Activated naive CD8-positive, alpha-beta T cell treated with anti-CD3 and anti-CD28 coated beads, Interleukin-2, amount 10 ng/mL, durations not matched to agents 7 days and 5 days (primary cell): Measurements from ENCODE around the gene ESYT2. TPM values are rescaled to one million over a fixed set of nuclear protein-coding genes. Genes with fewer than 3 reads are reported as not detected.

Experiments
- ATAC-seq: fragments of 150-1000 bp; cut with Tn5 transposase; one replicate; pipeline ENCODE4 v1.10.0; 2021; ENCODE audit warnings: low read depth, moderate library complexity
- POLR2A ChIA-PET: fragments of 350-600 bp; sonication (Branson Sonifier 250); formaldehyde crosslinking; loops from one replicate; lab custom pipeline; 2021; ENCODE audit warnings: antibody characterized with exemption; lab: Charles Lee
- DNase-seq: peaks from one replicate; pipeline ENCODE4 v3.0.0; 2021
- H3K27ac Mint-ChIP-seq: one replicate; pipeline ENCODE4 v1.8.0; 2022; ENCODE audit warnings: mild to moderate bottlenecking, mixed read lengths
- H3K27me3 Mint-ChIP-seq: one replicate; pipeline ENCODE4 v1.8.0; 2022; ENCODE audit warnings: mild to moderate bottlenecking, moderate library complexity, mixed read lengths
- H3K36me3 Mint-ChIP-seq: one replicate; pipeline ENCODE4 v1.8.0; 2021; ENCODE audit warnings: mild to moderate bottlenecking, mixed read lengths
- H3K4me1 Mint-ChIP-seq: one replicate; pipeline ENCODE4 v1.8.0; 2021; ENCODE audit warnings: mixed read lengths
- H3K4me3 Mint-ChIP-seq: one replicate; pipeline ENCODE4 v1.8.0; 2022; ENCODE audit warnings: mild to moderate bottlenecking, moderate library complexity, mixed read lengths
- H3K9me3 Mint-ChIP-seq: one replicate; pipeline ENCODE4 v1.8.0; 2021; ENCODE audit warnings: mixed read lengths
- total RNA-seq, 2 experiments: library from RNA; stranded (reverse); gene quantifications; one replicate each; pipeline ENCODE4 v1.2.3, GENCODE V29; 2021

The ESYT2 gene
- total RNA-seq, 2 experiments from 2014 or later, result 93.9 to 94.2 TPM

- POLR2A ChIA-PET, result no interaction called here
- Mint-ChIP-seq H3K4me1 (peaks cover 25% of the 10 kb centered on the region), H3K36me3 (peaks cover 39% of the 10 kb centered on the region), H3K9me3 (peaks cover 5% of the 10 kb centered on the region), H3K4me3 (peak overlapping the region; percentile 7), H3K27ac (peak overlapping the region; percentile 81), H3K27me3 (no peaks in the 10 kb centered on the region)
- DNase-seq, result no peak
- no peak for ATAC-seq
Measured at GRCh38 chr7:158779061-158780000, 50.0 kb downstream of the ESYT2 start.

- no peak for ATAC-seq
- peaks cover 46% of the 10 kb centered on the region for H3K36me3 Mint-ChIP-seq
- H3K4me3 Mint-ChIP-seq, result no peak overlapping the region
- no peaks in the 10 kb centered on the region for H3K27me3 Mint-ChIP-seq
- no peak for DNase-seq
- peak overlapping the region; percentile 81 for H3K27ac Mint-ChIP-seq
- peaks cover 5% of the 10 kb centered on the region for H3K9me3 Mint-ChIP-seq
- POLR2A ChIA-PET, result no interaction called here
- H3K4me1 Mint-ChIP-seq, result peaks cover 25% of the 10 kb centered on the region
Measured at GRCh38 chr7:158778471-158778870, 50.8 kb downstream of the ESYT2 start.

- no peak overlapping the region for H3K4me3 Mint-ChIP-seq
- H3K27me3 Mint-ChIP-seq, result no peaks in the 10 kb centered on the region
Measured at GRCh38 chr7:158777793-158778192, 51.5 kb downstream of the ESYT2 start.

GRCh38 chr7:158776474-158776873 lies 52.8 kb downstream of the ESYT2 start:
- Mint-ChIP-seq H3K27me3 (no peaks in the 10 kb centered on the region), H3K27ac (no peak overlapping the region), H3K9me3 (peaks cover 5% of the 10 kb centered on the region), H3K4me3 (no peak overlapping the region), H3K4me1 (peaks cover 29% of the 10 kb centered on the region), H3K36me3 (peaks cover 60% of the 10 kb centered on the region)
- no peak for DNase-seq
- no peak for ATAC-seq
- POLR2A ChIA-PET, result no interaction called here

More at GRCh38 chr7:158777793-158778192, 51.5 kb downstream of the ESYT2 start:
- Mint-ChIP-seq H3K27ac (no peak overlapping the region), H3K36me3 (peaks cover 52% of the 10 kb centered on the region), H3K4me1 (peaks cover 28% of the 10 kb centered on the region), H3K9me3 (peaks cover 5% of the 10 kb centered on the region)
- ATAC-seq (no peak), DNase-seq (no peak)
- POLR2A ChIA-PET, result no interaction called here

- no peak overlapping the region for H3K4me3 Mint-ChIP-seq
- H3K27ac Mint-ChIP-seq, result no peak overlapping the region
- peaks cover 5% of the 10 kb centered on the region for H3K9me3 Mint-ChIP-seq
- H3K27me3 Mint-ChIP-seq, result no peaks in the 10 kb centered on the region
- peaks cover 60% of the 10 kb centered on the region for H3K36me3 Mint-ChIP-seq
- no peak for ATAC-seq
- POLR2A ChIA-PET, result no interaction called here
- DNase-seq, result no peak
- H3K4me1 Mint-ChIP-seq, result peaks cover 29% of the 10 kb centered on the region
Measured at GRCh38 chr7:158774952-158775351, 54.4 kb downstream of the ESYT2 start.

- peaks cover 49% of the 10 kb centered on the region for H3K36me3 Mint-ChIP-seq
- ATAC-seq, result no peak
- no peak for DNase-seq
- POLR2A ChIA-PET, result no interaction called here
- peaks cover 5% of the 10 kb centered on the region for H3K9me3 Mint-ChIP-seq
- peaks cover 17% of the 10 kb centered on the region for H3K4me1 Mint-ChIP-seq
- H3K27ac Mint-ChIP-seq, result no peak overlapping the region
- H3K4me3 Mint-ChIP-seq, result no peak overlapping the region
- no peaks in the 10 kb centered on the region for H3K27me3 Mint-ChIP-seq
Measured at GRCh38 chr7:158772916-158773315, 56.4 kb downstream of the ESYT2 start.

- Mint-ChIP-seq H3K4me3 (no peak overlapping the region), H3K9me3 (peaks cover 2% of the 10 kb centered on the region), H3K27me3 (no peaks in the 10 kb centered on the region), H3K27ac (peak overlapping the region; percentile 30), H3K36me3 (peaks cover 42% of the 10 kb centered on the region), H3K4me1 (peaks cover 26% of the 10 kb centered on the region)
- DNase-seq, result no peak
- ATAC-seq, result no peak
- POLR2A ChIA-PET, result no interaction called here
Measured at GRCh38 chr7:158771213-158771834, 58.0 kb downstream of the ESYT2 start.

- Mint-ChIP-seq H3K9me3 (no peaks in the 10 kb centered on the region), H3K4me3 (no peak overlapping the region), H3K36me3 (peaks cover 25% of the 10 kb centered on the region), H3K4me1 (peaks cover 16% of the 10 kb centered on the region), H3K27ac (no peak overlapping the region), H3K27me3 (no peaks in the 10 kb centered on the region)
- DNase-seq, result no peak
- POLR2A ChIA-PET, result no interaction called here
- ATAC-seq, result no peak
Measured at GRCh38 chr7:158767707-158768106, 61.6 kb downstream of the ESYT2 start.

- DNase-seq (no peak), ATAC-seq (no peak)
- Mint-ChIP-seq H3K4me3 (no peak overlapping the region), H3K27me3 (no peaks in the 10 kb centered on the region), H3K27ac (peak overlapping the region; percentile 19), H3K9me3 (no peaks in the 10 kb centered on the region), H3K36me3 (peaks cover 20% of the 10 kb centered on the region), H3K4me1 (peaks cover 15% of the 10 kb centered on the region)
- POLR2A ChIA-PET, result no interaction called here
Measured at GRCh38 chr7:158766570-158767281, 62.6 kb downstream of the ESYT2 start.

GRCh38 chr7:158765020-158765419 lies 64.3 kb downstream of the ESYT2 start:
- Mint-ChIP-seq H3K4me3 (no peak overlapping the region), H3K9me3 (no peaks in the 10 kb centered on the region), H3K4me1 (peaks cover 16% of the 10 kb centered on the region), H3K36me3 (peaks cover 29% of the 10 kb centered on the region), H3K27me3 (no peaks in the 10 kb centered on the region), H3K27ac (no peak overlapping the region)
- ATAC-seq (no peak), DNase-seq (no peak)
- POLR2A ChIA-PET, result no interaction called here

GRCh38 chr7:158763454-158764033 lies 65.8 kb downstream of the ESYT2 start:
- DNase-seq (no peak), ATAC-seq (no peak)
- peaks cover 38% of the 10 kb centered on the region for H3K36me3 Mint-ChIP-seq
- POLR2A ChIA-PET, result interaction anchor here (0.5 kb wide), 1 partner anchor 10 kb away, joined by 4 read pairs; no protein-coding TSS in a partner anchor
- H3K27me3 Mint-ChIP-seq, result no peaks in the 10 kb centered on the region
- peaks cover 14% of the 10 kb centered on the region for H3K4me1 Mint-ChIP-seq
- H3K4me3 Mint-ChIP-seq, result no peak overlapping the region
- no peaks in the 10 kb centered on the region for H3K9me3 Mint-ChIP-seq
- H3K27ac Mint-ChIP-seq, result no peak overlapping the region

- H3K36me3 Mint-ChIP-seq, result peaks cover 45% of the 10 kb centered on the region
- POLR2A ChIA-PET, result no interaction called here
Measured at GRCh38 chr7:158761945-158762344, 67.4 kb downstream of the ESYT2 start.

GRCh38 chr7:158760936-158761335 lies 68.4 kb downstream of the ESYT2 start:
- no peaks in the 10 kb centered on the region for H3K9me3 Mint-ChIP-seq
- H3K27me3 Mint-ChIP-seq, result no peaks in the 10 kb centered on the region
- H3K36me3 Mint-ChIP-seq, result peaks cover 43% of the 10 kb centered on the region
- POLR2A ChIA-PET, result no interaction called here
- H3K4me3 Mint-ChIP-seq, result no peak overlapping the region
- ATAC-seq (no peak), DNase-seq (no peak)
- peaks cover 3% of the 10 kb centered on the region for H3K4me1 Mint-ChIP-seq
- H3K27ac Mint-ChIP-seq, result no peak overlapping the region

More at GRCh38 chr7:158761945-158762344, 67.4 kb downstream of the ESYT2 start:
- H3K4me3 Mint-ChIP-seq, result no peak overlapping the region
- no peak overlapping the region for H3K27ac Mint-ChIP-seq
- ATAC-seq, result no peak
- H3K9me3 Mint-ChIP-seq, result no peaks in the 10 kb centered on the region
- DNase-seq, result no peak
- H3K27me3 Mint-ChIP-seq, result no peaks in the 10 kb centered on the region
- peaks cover 9% of the 10 kb centered on the region for H3K4me1 Mint-ChIP-seq
